Urothelium cell line (cell line): ENCODE measurements around the gene ACIN1.
"Not testable (repeated sequence)": the region's sequence is repeated elsewhere in the genome, so short reads cannot be mapped to it uniquely, and the experiment has no call there.

ENCODE experiments used
- DNase-seq: peaks from one replicate; pipeline ENCODE4 v3.0.0; 2011; ENCODE audit warnings: low spot score, mixed read lengths
- FAIRE-seq: peaks from 2 replicates; lab custom pipeline; 2011; peaks lifted over from hg19 to GRCh38; lab: Jason Lieb, UNC

Gene ACIN1

DNA sequence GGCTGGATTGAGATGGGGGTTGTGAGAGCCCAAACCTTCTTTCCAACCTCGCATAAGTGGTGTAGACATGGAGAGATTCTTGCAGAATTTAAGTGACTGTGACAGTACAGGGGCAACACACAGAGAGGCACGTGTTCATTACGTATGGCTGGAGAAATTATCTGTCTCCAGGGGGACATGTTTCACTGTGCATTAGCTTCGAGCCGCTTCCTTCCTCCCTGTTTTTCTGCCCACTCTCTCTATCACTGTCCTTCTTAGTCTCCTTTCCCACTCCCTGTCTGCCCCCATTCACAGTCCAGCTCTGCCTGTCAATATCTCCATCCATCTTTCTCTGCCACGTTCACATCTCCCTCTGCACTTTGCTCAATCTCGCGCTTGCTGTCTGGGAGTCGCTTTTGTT lies 73.5 kb downstream of the ACIN1 start:
- DNase-seq (no peak), FAIRE-seq (no peak)

- no peak for FAIRE-seq
These were observed 74.5 kb downstream of the ACIN1 start for GRCh38 chr14:23020143-23021128.

DNA sequence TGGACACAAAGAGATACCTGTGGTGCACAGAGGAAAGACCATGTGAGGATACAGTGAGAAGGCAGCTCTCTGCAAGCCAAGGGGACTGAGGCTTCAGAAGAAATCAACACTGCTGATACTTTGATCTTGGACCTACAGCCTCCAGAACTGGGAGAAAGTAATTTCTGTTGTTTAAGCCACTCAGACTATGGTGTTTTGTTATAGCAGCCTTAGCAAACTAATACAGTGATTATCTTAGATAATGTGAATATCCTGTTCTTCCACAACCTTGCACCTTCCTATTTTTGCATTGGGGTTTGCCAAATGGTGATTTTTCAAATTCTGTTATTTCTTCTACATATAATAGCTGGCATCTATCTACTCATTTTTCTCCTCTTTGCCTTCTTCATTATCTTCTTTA lies 76.8 kb downstream of the ACIN1 start:
- no peak for DNase-seq
- no peak for FAIRE-seq

More at GRCh38 chr14:23020143-23021128, 74.5 kb downstream of the ACIN1 start:
- DNase-seq = no peak

DNA sequence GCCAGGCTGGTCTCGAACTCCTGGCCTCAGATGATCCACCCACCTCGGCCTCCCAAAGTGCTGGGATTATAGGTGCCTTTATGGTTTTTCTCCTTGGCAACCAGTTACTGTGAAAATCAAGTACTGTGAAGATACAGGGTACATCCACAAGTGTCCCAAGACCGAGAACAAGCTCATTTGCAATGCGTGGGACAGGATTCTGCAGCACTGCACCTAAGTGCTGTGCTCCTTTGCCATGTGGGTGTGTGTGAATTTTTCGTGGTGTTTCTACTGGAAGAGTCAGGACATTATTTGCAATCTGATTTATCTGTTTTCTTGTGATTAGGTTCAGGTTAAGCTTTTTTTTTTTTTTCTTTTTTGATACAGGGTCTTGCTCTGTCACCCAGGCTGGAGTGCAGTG lies 77.8 kb downstream of the ACIN1 start:
- DNase-seq (no peak), FAIRE-seq (no peak)

DNA sequence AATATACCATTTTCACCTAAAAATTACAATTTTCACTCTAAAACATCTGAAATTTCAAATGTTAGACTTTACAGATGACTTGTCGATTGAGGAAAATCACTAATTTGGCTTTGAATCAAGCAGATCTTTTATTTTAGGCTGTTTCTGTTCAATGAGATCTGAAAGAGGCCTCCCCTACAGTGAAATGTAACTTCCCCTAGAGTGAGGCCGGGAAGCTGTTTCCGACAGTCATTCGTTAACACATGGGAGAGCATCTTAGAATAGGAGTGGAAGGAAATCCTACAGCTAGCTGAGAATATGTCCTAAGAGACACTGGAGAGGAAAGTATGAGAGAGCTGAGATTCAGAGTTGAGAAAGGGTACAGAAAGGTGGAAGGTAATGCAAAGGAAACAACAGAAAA lies 79.3 kb downstream of the ACIN1 start:
- no peak for DNase-seq
- FAIRE-seq = no peak

DNA sequence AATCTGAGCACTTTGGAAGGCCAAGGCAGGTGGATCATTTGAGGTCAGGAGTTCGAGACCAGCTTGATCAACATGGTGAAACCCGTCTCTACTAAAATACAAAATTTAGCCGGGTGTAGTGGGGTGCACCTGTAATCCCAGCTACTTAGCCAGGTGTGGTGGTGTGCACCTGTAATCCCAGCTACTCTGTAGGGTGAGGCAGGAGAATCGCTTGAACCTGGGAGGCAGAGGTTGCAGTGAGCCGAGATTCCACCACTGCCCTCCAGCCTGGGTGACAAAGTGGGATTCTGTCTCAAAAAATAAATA lies 81.2 kb downstream of the ACIN1 start:
- FAIRE-seq, DNase-seq: not testable (repeated sequence)

- DNase-seq (no peak), FAIRE-seq (no peak)
These were observed 81.7 kb downstream of the ACIN1 start for GRCh38 chr14:23013054-23013748.

DNA sequence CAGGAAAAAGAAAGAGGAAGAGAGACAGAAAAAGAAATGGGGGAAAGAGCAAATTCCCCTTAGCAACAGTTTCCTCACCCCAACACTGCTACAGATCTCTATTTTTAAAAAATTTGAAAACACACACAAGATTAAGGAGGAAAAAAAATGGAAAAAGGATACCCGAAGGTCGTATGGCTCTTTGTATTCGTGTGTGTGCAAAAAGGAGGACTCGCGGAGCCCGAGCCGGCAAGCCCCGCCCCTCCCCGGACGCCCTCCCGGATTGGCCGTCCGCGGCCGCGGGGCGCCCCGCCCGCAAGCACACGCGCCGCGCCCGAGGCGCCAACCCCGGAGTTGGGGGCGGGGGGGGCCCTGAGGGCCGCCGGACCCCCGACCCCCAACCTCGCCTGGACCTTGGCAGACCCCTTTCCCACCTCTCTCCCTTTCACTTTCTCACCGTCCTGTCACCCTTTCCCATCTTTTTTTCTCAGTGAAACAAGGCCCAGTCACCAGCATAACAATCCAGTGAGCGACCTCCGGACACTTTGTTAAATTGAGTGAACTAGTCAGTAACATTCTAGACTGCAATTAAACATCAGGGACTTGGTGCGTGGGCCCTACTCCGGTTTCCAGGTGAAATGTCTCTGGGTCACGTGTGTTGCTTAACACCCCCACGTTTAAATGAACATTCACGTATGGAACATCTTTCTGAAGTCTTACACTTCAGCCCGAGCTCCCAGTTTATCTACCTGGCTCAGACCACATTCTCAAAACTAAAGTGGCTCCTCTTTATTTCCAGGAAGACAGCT lies 84.8 kb downstream of the ACIN1 start, which contains the start of gene C14orf93:
Gene C14orf93, minus strand, starts transcription at position 205 of the 788 bp plus-strand sequence. CDS start 11,120 bp downstream, outside the sequence.
- peak; percentile 92 for DNase-seq
- FAIRE-seq = no peak

- no peak for FAIRE-seq
- DNase-seq = no peak
These were observed 85.4 kb downstream of the ACIN1 start for GRCh38 chr14:23009483-23009938.

GRCh38 chr14:23008831-23009230 lies 86.1 kb downstream of the ACIN1 start:
- no peak for FAIRE-seq
- no peak for DNase-seq
